ENCODE data around the gene CRIP1. TPM values are rescaled to one million over a fixed set of nuclear protein-coding genes. Genes with fewer than 3 reads are reported as not detected.

Gene CRIP1
- total and polyA plus RNA-seq, 2 donors (not counting 1 experiment from before 2014, with no cell fraction given) = 210 to 563 TPM

DNA sequence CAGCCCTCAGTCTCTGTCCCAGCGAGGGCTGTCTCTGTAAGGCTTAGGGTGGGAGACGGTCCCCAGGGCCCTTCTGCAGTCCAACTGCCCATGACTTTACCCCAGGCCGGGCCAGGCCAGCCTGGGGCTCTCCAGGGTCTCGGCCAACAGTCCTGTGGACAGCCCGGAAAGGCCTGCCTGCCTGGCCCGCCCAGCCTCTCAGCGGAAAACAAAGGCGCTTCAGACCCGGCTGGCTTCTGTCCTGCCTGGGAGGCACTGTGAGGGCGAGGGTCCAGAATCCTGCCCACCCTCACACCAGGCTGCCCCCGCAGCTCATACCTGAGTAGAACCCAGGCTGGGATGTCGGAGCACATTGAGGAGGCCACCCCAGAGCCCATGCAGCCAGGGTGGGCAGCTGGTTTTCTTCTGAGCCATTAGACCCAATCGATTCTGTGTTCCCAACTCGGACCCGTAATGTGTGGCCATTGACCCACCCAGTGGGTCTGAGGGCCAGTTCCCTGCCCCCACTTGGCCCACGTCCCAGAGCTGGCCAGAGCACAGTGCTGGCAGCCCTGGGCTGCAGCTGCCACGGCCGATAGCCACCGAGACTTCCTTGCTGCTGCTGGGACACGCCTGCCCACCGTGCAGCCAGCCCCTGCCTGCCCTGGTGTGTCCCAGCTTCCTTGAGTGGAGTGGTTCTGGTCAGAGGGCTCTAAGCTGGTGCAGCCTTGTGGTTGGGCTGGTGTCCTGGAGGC lies 10.4 kb upstream of the CRIP1 start:
- POLR2A ChIA-PET = interaction anchor here (1.5 kb wide), 1 partner anchor 13 kb away, joined by 7 read pairs; no protein-coding TSS in a partner anchor

More for the DNA sequence above, 10.4 kb upstream of the CRIP1 start:
- H3K4me1 ChIP-seq (ENCODE audit: control insufficient read depth in 2 of 2, insufficient read depth in 2 of 2, low read length in 2 of 2) = peaks cover 56 to 64% of the 10 kb centered on the region in 2 donors
- Mint-ChIP-seq H3K4me1 (peaks cover 56% of the 10 kb centered on the region), H3K27me3 (no peaks in the 10 kb centered on the region), H3K27ac (peak overlapping the region; percentile 72), H3K4me3 (peak overlapping the region; percentile 73), H3K9me3 (ENCODE audit: insufficient read depth) (no peaks in the 10 kb centered on the region)
- H3K4me3 ChIP-seq (ENCODE audit: control extremely low read depth in 1 of 5, extremely low read depth in 1 of 5, insufficient read depth in 1 of 5, low read depth in 2 of 5, low read length in 4 of 5) = no peak overlapping the region
- no peak overlapping the region for H3K27ac ChIP-seq (ENCODE audit: low read length in 2 of 2)
- DNase-seq (peak; percentile 38), ATAC-seq (ENCODE audit: low read depth) (no peak)
- H4K20me1 ChIP-seq (ENCODE audit: control insufficient read depth, insufficient read depth, low read length, poor library complexity, severe bottlenecking) = peaks cover 10% of the 10 kb centered on the region
- H2AFZ ChIP-seq (ENCODE audit: insufficient read depth, low read depth, low read length, poor library complexity, severe bottlenecking) = no peak overlapping the region
- no peak overlapping the region for H3K9ac ChIP-seq (ENCODE audit: low read length)
- no peaks in the 10 kb centered on the region for H3K36me3 ChIP-seq (replicated peaks in 1 of 2; ENCODE audit: control extremely low read depth in 1 of 2, control insufficient read depth in 1 of 2, extremely low read depth in 1 of 2, insufficient read depth in 2 of 2, low read length in 1 of 2)
- WGBS (ENCODE audit: insufficient coverage) = 47% methylated on average over 21 of the region's 21 CpGs
- intact Hi-C loops (cut with micrococcal nuclease) = no loop called here
- peaks cover 0 to 44% (median 0%) of the 10 kb centered on the region in 3 donors for H3K9me3 ChIP-seq (ENCODE audit: control extremely low read depth in 1 of 3, control insufficient read depth in 2 of 3, insufficient read depth in 1 of 3, low read length in 2 of 3)
- CTCF ChIA-PET = interaction anchor here (0.9 to 7.3 kb wide), 3 partner anchors 14 to 56 kb away, joined by 3 to 121 read pairs (median 3); partner anchors contain the start of gene TEDC1
- peaks cover 0 to 48% (median 11%) of the 10 kb centered on the region in 4 experiments for H3K27me3 ChIP-seq (replicated peaks in 1 of 4; ENCODE audit: control extremely low read depth in 1 of 4, control insufficient read depth in 3 of 4, insufficient read depth in 4 of 4, low read length in 3 of 4)
- no peaks in the 10 kb centered on the region for H3K79me2 ChIP-seq (ENCODE audit: control insufficient read depth, insufficient read depth, low read length)
- TF ChIP-seq, protein P1, sequence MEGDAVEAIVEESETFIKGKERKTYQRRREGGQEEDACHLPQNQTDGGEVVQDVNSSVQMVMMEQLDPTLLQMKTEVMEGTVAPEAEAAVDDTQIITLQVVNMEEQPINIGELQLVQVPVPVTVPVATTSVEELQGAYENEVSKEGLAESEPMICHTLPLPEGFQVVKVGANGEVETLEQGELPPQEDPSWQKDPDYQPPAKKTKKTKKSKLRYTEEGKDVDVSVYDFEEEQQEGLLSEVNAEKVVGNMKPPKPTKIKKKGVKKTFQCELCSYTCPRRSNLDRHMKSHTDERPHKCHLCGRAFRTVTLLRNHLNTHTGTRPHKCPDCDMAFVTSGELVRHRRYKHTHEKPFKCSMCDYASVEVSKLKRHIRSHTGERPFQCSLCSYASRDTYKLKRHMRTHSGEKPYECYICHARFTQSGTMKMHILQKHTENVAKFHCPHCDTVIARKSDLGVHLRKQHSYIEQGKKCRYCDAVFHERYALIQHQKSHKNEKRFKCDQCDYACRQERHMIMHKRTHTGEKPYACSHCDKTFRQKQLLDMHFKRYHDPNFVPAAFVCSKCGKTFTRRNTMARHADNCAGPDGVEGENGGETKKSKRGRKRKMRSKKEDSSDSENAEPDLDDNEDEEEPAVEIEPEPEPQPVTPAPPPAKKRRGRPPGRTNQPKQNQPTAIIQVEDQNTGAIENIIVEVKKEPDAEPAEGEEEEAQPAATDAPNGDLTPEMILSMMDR (IDR thresholded peaks at IDR 0.05) = no peak
- peak overlapping the region; percentile 95 for H3K4me2 ChIP-seq (replicated peaks; ENCODE audit: low read depth, low read length, poor library complexity, severe bottlenecking)
